GM13976 (cell line): ENCODE measurements around the gene LOXL1.

Source experiments
- DNase-seq: peaks from one replicate; pipeline ENCODE4 v3.0.0; 2012; ENCODE audit warnings: low spot score
- in situ Hi-C: fragments of 300-500 bp; cut with MboI; formaldehyde crosslinking; loops from one replicate; pipeline ENCODE4 v1.12.0; 2022; ENCODE audit warnings: low sequenced_read_pairs, mixed read lengths, inconsistent platforms; ENCODE audit not compliant: unreplicated experiment
- TF ChIP-seq, protein P1 (sequence below): IDR thresholded peaks from 2 replicates; pipeline ENCODE4 v1.5.1; 2012; ENCODE audit warnings: borderline replicate concordance, mild to moderate bottlenecking; ENCODE audit not compliant: insufficient read depth; ENCODE audit errors: extremely low read depth, missing control alignments, control extremely low read depth

LOXL1 gene

GRCh38 chr15:73993211-73993994 is 67.1 kb downstream of the LOXL1 start:
- TF ChIP-seq, protein P1, sequence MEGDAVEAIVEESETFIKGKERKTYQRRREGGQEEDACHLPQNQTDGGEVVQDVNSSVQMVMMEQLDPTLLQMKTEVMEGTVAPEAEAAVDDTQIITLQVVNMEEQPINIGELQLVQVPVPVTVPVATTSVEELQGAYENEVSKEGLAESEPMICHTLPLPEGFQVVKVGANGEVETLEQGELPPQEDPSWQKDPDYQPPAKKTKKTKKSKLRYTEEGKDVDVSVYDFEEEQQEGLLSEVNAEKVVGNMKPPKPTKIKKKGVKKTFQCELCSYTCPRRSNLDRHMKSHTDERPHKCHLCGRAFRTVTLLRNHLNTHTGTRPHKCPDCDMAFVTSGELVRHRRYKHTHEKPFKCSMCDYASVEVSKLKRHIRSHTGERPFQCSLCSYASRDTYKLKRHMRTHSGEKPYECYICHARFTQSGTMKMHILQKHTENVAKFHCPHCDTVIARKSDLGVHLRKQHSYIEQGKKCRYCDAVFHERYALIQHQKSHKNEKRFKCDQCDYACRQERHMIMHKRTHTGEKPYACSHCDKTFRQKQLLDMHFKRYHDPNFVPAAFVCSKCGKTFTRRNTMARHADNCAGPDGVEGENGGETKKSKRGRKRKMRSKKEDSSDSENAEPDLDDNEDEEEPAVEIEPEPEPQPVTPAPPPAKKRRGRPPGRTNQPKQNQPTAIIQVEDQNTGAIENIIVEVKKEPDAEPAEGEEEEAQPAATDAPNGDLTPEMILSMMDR = no peak
- in situ Hi-C loops = no loop called here
- no peak for DNase-seq

DNA sequence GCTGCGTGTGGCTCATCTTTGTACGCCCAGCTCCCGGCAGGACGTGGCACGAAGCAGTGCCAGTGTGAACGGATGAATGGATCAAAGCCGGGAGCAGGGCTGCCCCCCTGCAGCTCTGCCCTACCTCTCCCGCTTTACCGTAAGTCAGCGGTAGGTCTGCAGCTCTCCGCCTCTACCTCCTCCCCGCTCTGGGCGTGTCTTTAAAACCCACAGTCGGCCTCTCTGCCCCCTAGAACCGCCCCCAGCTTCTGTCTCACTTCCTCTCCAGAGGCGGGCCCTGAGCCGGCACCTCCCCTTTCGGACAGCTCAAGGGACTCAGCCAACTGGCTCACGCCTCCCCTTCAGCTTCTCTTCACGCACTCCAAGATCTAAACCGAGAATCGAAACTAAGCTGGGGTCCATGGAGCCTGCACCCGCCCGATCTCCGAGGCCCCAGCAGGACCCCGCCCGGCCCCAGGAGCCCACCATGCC is 68.2 kb downstream of the LOXL1 start, which contains the start of gene PML:
Gene PML, plus strand, starts transcription at position 304 of the 471 bp plus-strand sequence. Its CDS starts 97 bp downstream, at position 401.
- in situ Hi-C loops = no loop called here
- DNase-seq = peak; percentile 97

GRCh38 chr15:73994912-73995622 is 68.8 kb downstream of the LOXL1 start:
- in situ Hi-C loops = no loop called here
- no peak for DNase-seq
- TF ChIP-seq, protein P1 = no peak

More for the DNA sequence above, 68.2 kb downstream of the LOXL1 start, which contains the start of gene PML:
- TF ChIP-seq, protein P1 = no peak

DNA sequence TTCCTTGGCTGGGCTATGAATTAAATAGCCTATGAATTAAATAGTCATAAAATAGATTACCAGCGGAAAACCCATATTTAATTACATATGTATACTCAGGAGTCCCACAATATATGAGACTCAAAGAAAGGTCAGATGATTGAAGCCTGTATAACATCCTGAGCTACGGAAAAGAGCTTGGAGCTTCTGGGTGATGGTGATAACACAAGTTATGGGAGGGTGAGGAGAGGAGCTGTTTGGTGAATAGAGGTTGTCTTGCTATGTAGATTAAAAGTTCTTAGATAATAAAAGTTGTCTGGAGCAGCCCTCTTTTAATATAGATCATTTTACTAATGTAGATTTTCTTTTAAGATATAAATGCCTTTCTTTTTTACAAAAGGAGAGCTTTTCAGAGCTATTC is 70.0 kb downstream of the LOXL1 start:
- no peak for DNase-seq
- in situ Hi-C loops = no loop called here
- TF ChIP-seq, protein P1 = no peak

- in situ Hi-C loops = no loop called here
- peak; percentile 62 for DNase-seq
- TF ChIP-seq, protein P1 = no peak
These were observed 70.7 kb downstream of the LOXL1 start for GRCh38 chr15:73996939-73997338.

GRCh38 chr15:73997986-73998385 is 71.7 kb downstream of the LOXL1 start:
- TF ChIP-seq, protein P1 = no peak
- DNase-seq = no peak
- in situ Hi-C loops = no loop called here
